Measurements from ENCODE around the gene MGME1. TPM values are rescaled to one million over a fixed set of nuclear protein-coding genes. Genes with fewer than 3 reads are reported as not detected.

The MGME1 gene
- total RNA-seq, 1 experiment from 2014 or later = 24.0 TPM

- CTCF ChIA-PET = interaction anchor here (0.6 to 5.6 kb wide), 12 partner anchors 8 to 461 kb away, joined by 3 to 68 read pairs (median 5); no protein-coding TSS in a partner anchor
- peak; percentile 40 for DNase-seq (ENCODE audit: unreplicated experiment)
- intact Hi-C loops (cut with micrococcal nuclease) = loop anchor here (1.0 to 2.0 kb wide), 2 partner anchors 30 to 310 kb away; no protein-coding TSS in a partner anchor
Measured at GRCh38 chr20:17966432-17967310, 2.1 kb upstream of the MGME1 start.

GRCh38 chr20:17967521-17968365 is 1.1 kb upstream of the MGME1 start:
- Mint-ChIP-seq H3K4me1 (ENCODE audit: insufficient read depth, unreplicated experiment) (peaks cover 42% of the 10 kb centered on the region), H3K9me3 (ENCODE audit: unreplicated experiment) (no peaks in the 10 kb centered on the region), H3K36me3 (ENCODE audit: insufficient read depth, unreplicated experiment) (peaks cover 46% of the 10 kb centered on the region), H3K27me3 (ENCODE audit: insufficient read depth, unreplicated experiment) (no peaks in the 10 kb centered on the region), H3K27ac (ENCODE audit: low read depth, unreplicated experiment) (peak overlapping the region; percentile 98), H3K4me3 (ENCODE audit: unreplicated experiment) (peak overlapping the region; percentile 95)
- TSS peak; percentile 48 for BruUV-seq (replicated peaks)
- TF ChIP-seq CTCF (IDR thresholded peaks at IDR 0.05; ENCODE audit: unreplicated experiment) = no peak
- DNase-seq (ENCODE audit: unreplicated experiment) = peak; percentile 56
- POLR2A ChIA-PET = interaction anchor here (0.5 to 10.7 kb wide), 36 partner anchors 9 to 1961 kb away, joined by 3 to 167 read pairs (median 5); partner anchors contain the start of genes DSTN, DZANK1, KAT14 and PET117
- intact Hi-C loops (cut with micrococcal nuclease) = loop anchor here (1.0 to 2.0 kb wide), 2 partner anchors 29 to 309 kb away; no protein-coding TSS in a partner anchor
- CTCF ChIA-PET = interaction anchor here (0.6 to 5.6 kb wide), 6 partner anchors 9 to 349 kb away, joined by 4 to 68 read pairs (median 5); no protein-coding TSS in a partner anchor

More at GRCh38 chr20:17966432-17967310, 2.1 kb upstream of the MGME1 start:
- no peaks in the 10 kb centered on the region for H3K9me3 Mint-ChIP-seq (ENCODE audit: unreplicated experiment)
- peaks cover 35% of the 10 kb centered on the region for H3K4me1 Mint-ChIP-seq (ENCODE audit: insufficient read depth, unreplicated experiment)
- H3K4me3 Mint-ChIP-seq (ENCODE audit: unreplicated experiment) = peak overlapping the region; percentile 95
- no TSS peak for BruUV-seq (replicated peaks)
- H3K36me3 Mint-ChIP-seq (ENCODE audit: insufficient read depth, unreplicated experiment) = peaks cover 54% of the 10 kb centered on the region
- no peak for TF ChIP-seq CTCF (IDR thresholded peaks at IDR 0.05; ENCODE audit: unreplicated experiment)
- peak overlapping the region; percentile 98 for H3K27ac Mint-ChIP-seq (ENCODE audit: low read depth, unreplicated experiment)
- H3K27me3 Mint-ChIP-seq (ENCODE audit: insufficient read depth, unreplicated experiment) = no peaks in the 10 kb centered on the region
- POLR2A ChIA-PET = interaction anchor here (0.5 to 10.7 kb wide), 34 partner anchors 8 to 600 kb away, joined by 3 to 167 read pairs (median 5); partner anchors contain the start of genes DSTN, DZANK1, KAT14 and PET117

- DNase-seq (ENCODE audit: unreplicated experiment) = peak; percentile 69
- Mint-ChIP-seq H3K36me3 (ENCODE audit: insufficient read depth, unreplicated experiment) (peaks cover 33% of the 10 kb centered on the region), H3K27ac (ENCODE audit: low read depth, unreplicated experiment) (peak overlapping the region; percentile 98), H3K9me3 (ENCODE audit: unreplicated experiment) (no peaks in the 10 kb centered on the region), H3K4me1 (ENCODE audit: insufficient read depth, unreplicated experiment) (peaks cover 35% of the 10 kb centered on the region), H3K27me3 (ENCODE audit: insufficient read depth, unreplicated experiment) (no peaks in the 10 kb centered on the region), H3K4me3 (ENCODE audit: unreplicated experiment) (peak overlapping the region; percentile 95)
- ChIA-PET CTCF (interaction anchor here (0.6 to 5.6 kb wide), 9 partner anchors 10 to 464 kb away, joined by 3 to 68 read pairs (median 4); partner anchors contain the start of gene DSTN), POLR2A (interaction anchor here (0.7 to 10.7 kb wide), 29 partner anchors 11 to 538 kb away, joined by 3 to 167 read pairs (median 7); partner anchors contain the start of genes DSTN, KAT14, OVOL2 and PET117)
- no TSS peak for BruUV-seq (replicated peaks)
- intact Hi-C loops (cut with micrococcal nuclease) = no loop called here
- TF ChIP-seq CTCF (IDR thresholded peaks at IDR 0.05; ENCODE audit: unreplicated experiment) = no peak
Measured at GRCh38 chr20:17969278-17969883, 563 bp downstream of the MGME1 start.

Data from MCF 10A (cell line).